ENCODE data around the gene NNAT.

Gene NNAT

GRCh38 chr20:37567671-37568588, 46.9 kb downstream of the NNAT start:
- no peak for DNase-seq (ENCODE audit: low read depth)

DNA sequence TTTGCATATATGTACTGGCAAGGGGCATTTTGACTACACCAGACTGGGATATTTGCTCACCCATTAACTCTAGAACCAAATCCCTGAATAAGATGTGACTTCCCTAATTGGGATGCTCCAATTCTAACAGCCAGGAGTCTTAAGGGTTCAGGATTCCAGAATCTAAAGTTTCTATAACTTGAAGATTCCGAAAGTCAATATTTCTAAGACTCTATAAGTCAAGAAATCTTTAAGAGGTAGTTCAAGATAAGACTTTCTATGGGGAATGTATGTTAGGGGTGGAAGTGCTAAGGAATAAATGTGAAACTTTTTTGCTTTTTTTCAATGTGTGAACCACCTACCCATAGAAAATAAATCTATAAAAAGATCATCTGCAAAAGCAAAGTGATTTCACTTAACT, 49.4 kb downstream of the NNAT start:
- no peak for DNase-seq (ENCODE audit: low read depth)

GRCh38 chr20:37571033-37571432, 50.0 kb downstream of the NNAT start:
- DNase-seq (ENCODE audit: low read depth), result no peak
